H1 (cell line): ENCODE results near the gene GRAMD4. TPM values are rescaled to one million over a fixed set of nuclear protein-coding genes. Genes with fewer than 3 reads are reported as not detected.

ENCODE experiments used
- CTCF ChIA-PET: fragments of 300-600 bp; sonication (Branson Sonifier 250); formaldehyde crosslinking; loops from one replicate; lab custom pipeline; 2021; ENCODE audit not compliant: partially characterized antibody; lab: Charles Lee
- POLR2A ChIA-PET: fragments of 300-600 bp; sonication (Branson Sonifier 250); formaldehyde crosslinking; loops from one replicate; lab custom pipeline; 2021; ENCODE audit warnings: inconsistent platforms; ENCODE audit not compliant: partially characterized antibody; lab: Charles Lee
- DNase-seq, 2 experiments: peaks; one replicate each; pipeline versions ENCODE4 v3.0.0 to v3.0.0-alpha.2; 2010 to 2022; ENCODE audit warnings: low spot score in 2 of 2, low read depth in 1 of 2, mixed read lengths in 1 of 2
- FAIRE-seq: peaks from 2 replicates; lab custom pipeline; 2011; peaks lifted over from hg19 to GRCh38; lab: Jason Lieb, UNC
- H2AFZ ChIP-seq: 2 replicates; pipeline ENCODE4 v1.8.1; 2012; ENCODE audit warnings: low read length, inconsistent platforms
- H2AK5ac ChIP-seq: 2 replicates; pipeline ENCODE4 v1.6.1; 2013; ENCODE audit warnings: low read depth, low read length
- H2BK120ac ChIP-seq: replicated peaks from 2 replicates; pipeline ENCODE3; 2013; ENCODE audit warnings: low read depth, low read length, inconsistent platforms
- H2BK12ac ChIP-seq: 2 replicates; pipeline ENCODE4 v1.6.1; 2013; ENCODE audit warnings: low read depth, low read length
- H2BK15ac ChIP-seq: 2 replicates; pipeline ENCODE4 v1.6.1; 2013; ENCODE audit warnings: low read length
- H2BK20ac ChIP-seq: 2 replicates; pipeline ENCODE4 v1.6.1; 2013; ENCODE audit warnings: low read length
- H2BK5ac ChIP-seq: 2 replicates; pipeline ENCODE4 v1.6.1; 2013; ENCODE audit warnings: low read depth, low read length
- H3K14ac ChIP-seq: 2 replicates; pipeline ENCODE4 v1.6.1; 2013; ENCODE audit warnings: inconsistent platforms; ENCODE audit not compliant: insufficient read length
- H3K18ac ChIP-seq: 2 replicates; pipeline ENCODE4 v1.6.1; 2013; ENCODE audit warnings: low read length; ENCODE audit errors: extremely low read depth
- H3K23ac ChIP-seq: 2 replicates; pipeline ENCODE4 v1.6.1; 2013; ENCODE audit warnings: inconsistent platforms; ENCODE audit not compliant: insufficient read length
- H3K23me2 ChIP-seq: 2 replicates; pipeline ENCODE4 v1.6.1; 2013; ENCODE audit warnings: low read depth, low read length
- H3K27ac ChIP-seq: 2 replicates; pipeline ENCODE4 v1.6.1; 2011; ENCODE audit warnings: low read depth, low read length, inconsistent platforms
- H3K27me3 ChIP-seq, 4 experiments: replicated peaks in 1 of 4; 1 replicate in 1 of 4; 2 replicates in 3 of 4; pipeline versions ENCODE4 v1.6.1 to v1.8.1; 2011 to 2013; ENCODE audit warnings: low read length in 3 of 4, mild to moderate bottlenecking in 3 of 4, inconsistent platforms in 2 of 4, mixed read lengths in 2 of 4, moderate library complexity in 1 of 4; ENCODE audit not compliant: control insufficient read depth in 3 of 4, insufficient read depth in 3 of 4; ENCODE audit errors: extremely low read depth in 1 of 4
- H3K36me3 ChIP-seq, 4 experiments: 2 replicates each; pipeline versions ENCODE4 v1.6.1 to v1.8.1; 2011 to 2013; ENCODE audit warnings: mild to moderate bottlenecking in 4 of 4, low read length in 3 of 4, moderate library complexity in 2 of 4, control low read depth in 1 of 4, inconsistent platforms in 1 of 4; ENCODE audit not compliant: insufficient read depth in 4 of 4, control insufficient read depth in 2 of 4
- H3K4ac ChIP-seq: replicated peaks from 2 replicates; pipeline ENCODE3; 2013; ENCODE audit warnings: low read length, low read depth, mixed read lengths, inconsistent platforms; ENCODE audit not compliant: insufficient read length
- H3K4me1 ChIP-seq, 4 experiments: replicated peaks in 1 of 4; 1 replicate in 1 of 4; 2 replicates in 3 of 4; pipeline versions ENCODE4 v1.6.1 to v1.8.1; 2011 to 2013; ENCODE audit warnings: low read length in 3 of 4, inconsistent platforms in 2 of 4, mixed read lengths in 1 of 4; ENCODE audit not compliant: insufficient read depth in 4 of 4, control insufficient read depth in 3 of 4
- H3K4me2 ChIP-seq, 2 experiments: 2 replicates each; pipeline versions ENCODE4 v1.6.1 to v1.8.1; 2011 to 2013; ENCODE audit warnings: low read depth in 2 of 2, low read length in 2 of 2, control low read depth in 1 of 2, inconsistent platforms in 1 of 2, mild to moderate bottlenecking in 1 of 2; ENCODE audit not compliant: insufficient read depth in 1 of 2
- H3K4me3 ChIP-seq, 4 experiments: fragments of 200-600, 300-600 bp in 1 of 4; sonication (generic), shearing (Covaris generic), sonication (Bioruptor Twin) in 1 of 4; 2 replicates each; pipeline versions ENCODE4 v1.5.1 to v1.8.1; 2011 to 2016; ENCODE audit warnings: low read length in 4 of 4, low read depth in 3 of 4, control low read depth in 2 of 4, inconsistent platforms in 2 of 4, mild to moderate bottlenecking in 2 of 4, mixed read lengths in 1 of 4, moderate library complexity in 1 of 4; ENCODE audit not compliant: insufficient read depth in 2 of 4; ENCODE audit errors: extremely low read depth in 1 of 4
- H3K56ac ChIP-seq: replicated peaks from 2 replicates; pipeline ENCODE3; 2013; ENCODE audit warnings: low read depth, mild to moderate bottlenecking, mixed read lengths, low read length, inconsistent platforms; ENCODE audit not compliant: insufficient read length
- H3K79me1 ChIP-seq: 2 replicates; pipeline ENCODE4 v1.6.1; 2013; ENCODE audit warnings: low read depth, low read length, control low read depth
- H3K79me2 ChIP-seq, 2 experiments: 2 replicates each; pipeline versions ENCODE4 v1.6.1 to v1.8.1; 2012 to 2013; ENCODE audit warnings: low read length in 2 of 2, mild to moderate bottlenecking in 2 of 2, inconsistent platforms in 1 of 2; ENCODE audit not compliant: insufficient read depth in 2 of 2, control insufficient read depth in 1 of 2
- H3K9ac ChIP-seq, 4 experiments: replicated peaks in 1 of 4; 1 replicate in 1 of 4; 2 replicates in 3 of 4; pipeline versions ENCODE4 v1.6.1 to v1.8.1; 2011 to 2013; ENCODE audit warnings: low read depth in 3 of 4, low read length in 3 of 4, control low read depth in 2 of 4, mild to moderate bottlenecking in 2 of 4, moderate library complexity in 2 of 4, inconsistent platforms in 1 of 4; ENCODE audit errors: extremely low read depth in 1 of 4
- H3K9me3 ChIP-seq, 2 experiments: 2 replicates each; pipeline versions ENCODE4 v1.6.1 to v1.8.1; 2012 to 2013; ENCODE audit warnings: mild to moderate bottlenecking in 2 of 2, moderate library complexity in 2 of 2, control low read depth in 1 of 2, inconsistent platforms in 1 of 2, low read depth in 1 of 2, low read length in 1 of 2, mixed read lengths in 1 of 2; ENCODE audit not compliant: insufficient read depth in 2 of 2
- H4K20me1 ChIP-seq, 2 experiments: replicated peaks in 1 of 2; 2 replicates each; pipeline versions ENCODE3 to v1.8.1; 2011 to 2013; ENCODE audit warnings: inconsistent platforms in 2 of 2, low read length in 2 of 2, mild to moderate bottlenecking in 1 of 2; ENCODE audit not compliant: insufficient read depth in 2 of 2, control insufficient read depth in 1 of 2
- H4K5ac ChIP-seq: 2 replicates; pipeline ENCODE4 v1.6.1; 2013; ENCODE audit warnings: low read length, low read depth, mixed read lengths, inconsistent platforms; ENCODE audit not compliant: insufficient read length
- H4K8ac ChIP-seq: 2 replicates; pipeline ENCODE4 v1.8.0; 2013; ENCODE audit warnings: mild to moderate bottlenecking, moderate library complexity, low read length, inconsistent platforms; ENCODE audit not compliant: insufficient read depth; ENCODE audit errors: extremely low read depth
- H4K91ac ChIP-seq: replicated peaks from 2 replicates; pipeline ENCODE3; 2013; ENCODE audit warnings: low read length, mixed read lengths, inconsistent platforms; ENCODE audit not compliant: insufficient read length
- ATF2 ChIP-seq: IDR thresholded peaks from 2 replicates; pipeline ENCODE4 v1.6.1; 2012; ENCODE audit warnings: low read length, inconsistent platforms
- EP300 ChIP-seq, 2 experiments: IDR thresholded peaks; 1 replicate in 1 of 2; 2 replicates in 1 of 2; pipeline ENCODE4 v1.6.1; 2011 to 2012; ENCODE audit warnings: low read depth in 2 of 2, low read length in 2 of 2, mild to moderate bottlenecking in 2 of 2, borderline replicate concordance in 1 of 2, inconsistent platforms in 1 of 2, moderate library complexity in 1 of 2
- KDM1A ChIP-seq: fragments of 200-600, 300-600 bp; sonication (generic); IDR thresholded peaks from 2 replicates; pipeline ENCODE4 v1.7.1; 2016; ENCODE audit warnings: mild to moderate bottlenecking, low read length, borderline replicate concordance
- KDM4A ChIP-seq: IDR thresholded peaks from one replicate; pipeline ENCODE4 v1.7.1; 2012; ENCODE audit warnings: low read depth, mild to moderate bottlenecking, moderate library complexity, low read length, inconsistent platforms; ENCODE audit not compliant: severe bottlenecking
- RBBP5 ChIP-seq: IDR thresholded peaks from 2 replicates; pipeline ENCODE4 v1.7.1; 2012; ENCODE audit warnings: low read depth, mild to moderate bottlenecking, inconsistent platforms, low read length, moderate library complexity, borderline replicate concordance
- SP1 ChIP-seq: IDR thresholded peaks from 2 replicates; pipeline ENCODE4 v1.6.1; 2011; ENCODE audit warnings: low read depth, low read length
- USF2 ChIP-seq: IDR thresholded peaks from 2 replicates; pipeline ENCODE4 v1.6.1; 2011; ENCODE audit warnings: low read length, improper control_type of control experiment
- WGBS, 2 experiments: shearing (Covaris generic) in 1 of 2; methylation state at CpG; one replicate each; pipeline versions ENCODE4 v1.1.6 to v1.1.7; 2013 to 2015; ENCODE audit warnings: low lambda C conversion rate in 2 of 2, mixed read lengths in 2 of 2, inconsistent platforms in 1 of 2, low coverage in 1 of 2, missing lambda C conversion rate in 1 of 2; ENCODE audit not compliant: insufficient replicate concordance in 2 of 2, insufficient coverage in 1 of 2, insufficient read length in 1 of 2; ENCODE audit errors: extremely low coverage in 1 of 2, missing lambda C conversion rate in 1 of 2; 5-methylcytosine and 5-hydroxymethylcytosine counted together
- polyA plus RNA-seq, 7 experiments: library from polyadenylated mRNA; depleted of rRNA in 3 of 7; stranded (reverse) in 5 of 7; unstranded in 2 of 7; fragments of >200 nt in 5 of 7; fragments of 200-250 nt in 2 of 7; gene quantifications; 1 replicate in 5 of 7; 2 replicates in 1 of 7; 4 replicates in 1 of 7; pipeline versions ENCODE4 v1.2.1 to v1.2.3, GENCODE V29; 2011 to 2013; ENCODE audit warnings: missing spikeins in 2 of 7, mixed read lengths in 2 of 7
- total RNA-seq: library from RNA; stranded (reverse); fragmentation: NEBNext Ultra II Directional; extraction: Animal tissue kit (Norgen Biotek cat#: 25700); gene quantifications from 2 replicates; pipeline ENCODE4 v1.2.1, GENCODE V29; 2021

The GRAMD4 gene
- total and polyA plus RNA-seq, 2 of the 8 experiments (the other 6 are each of a cell fraction or from before 2014, with no cell fraction given), result 7.9 to 25.6 TPM

GRCh38 chr22:46697811-46698515 is 77.8 kb downstream of the GRAMD4 start:
- Histone ChIP-seq H2BK120ac (no peak overlapping the region), H4K91ac (no peak overlapping the region), H3K23ac (no peak overlapping the region), H3K23me2 (no peaks in the 10 kb centered on the region), H3K18ac (no peak overlapping the region), H3K56ac (no peak overlapping the region), H3K27ac (no peak overlapping the region), H3K14ac (no peak overlapping the region), H3K9me3 (no peaks in the 10 kb centered on the region), H4K20me1 (peaks cover 0 to 8% of the 10 kb centered on the region in 2 experiments), H3K36me3 (peaks cover 6 to 54% (median 29%) of the 10 kb centered on the region in 4 experiments; a peak in 7 of 8 replicates), H4K5ac (no peak overlapping the region), H3K27me3 (no peaks in the 10 kb centered on the region), H2BK15ac (no peak overlapping the region), H3K79me1 (no peaks in the 10 kb centered on the region), H2AFZ (no peak overlapping the region), H2BK20ac (no peak overlapping the region), H2AK5ac (no peak overlapping the region), H4K8ac (no peak overlapping the region), H3K4ac (no peak overlapping the region), H3K4me2 (no peak overlapping the region), H2BK12ac (no peak overlapping the region), H2BK5ac (no peak overlapping the region), H3K4me1 (no peaks in the 10 kb centered on the region; a peak in 1 of 7 replicates), H3K9ac (no peak overlapping the region), H3K79me2 (no peaks in the 10 kb centered on the region), H3K4me3 (no peak overlapping the region)
- no peak for FAIRE-seq
- 93% methylated on average over 24 of the region's 24 CpGs; no CpG with 5 or more reads in 1 of the 2 experiments for WGBS, 2 experiments
- ChIA-PET POLR2A (interaction anchor here (1.4 kb wide), 1 partner anchor 65 kb away, joined by 4 read pairs; the partner anchor contains the start of gene TBC1D22A), CTCF (interaction anchor here (0.7 to 2.0 kb wide), 4 partner anchors 16 to 1777 kb away, joined by 3 to 7 read pairs (median 4); no protein-coding TSS in a partner anchor)
- DNase-seq, result no peak
- TF ChIP-seq EP300 (IDR thresholded peaks at IDR 0.05; ENCODE audit: borderline replicate concordance in 1 of 2, low read depth in 2 of 2, low read length in 2 of 2), result no peak
- TF ChIP-seq KDM4A, result no peak
- TF ChIP-seq SP1, result no peak
- TF ChIP-seq KDM1A, result no peak
- no peak for TF ChIP-seq RBBP5
- TF ChIP-seq USF2, result no peak
- TF ChIP-seq ATF2, result no peak
